H9 (cell line): ENCODE data around the gene PTPN2. TPM values are rescaled to one million over a fixed set of nuclear protein-coding genes. Genes with fewer than 3 reads are reported as not detected.

ENCODE experiments used
- DNase-seq: peaks from one replicate; pipeline ENCODE4 v3.0.0-alpha.2; 2017
- H2AFZ ChIP-seq: one replicate; pipeline ENCODE4 v1.6.1; 2013; ENCODE audit warnings: mild to moderate bottlenecking, low read length, control low read depth, moderate library complexity
- H2AK5ac ChIP-seq: 2 replicates; pipeline ENCODE4 v1.6.1; 2013; ENCODE audit warnings: low read length, control low read depth, mixed read lengths; ENCODE audit not compliant: insufficient read length
- H2BK120ac ChIP-seq: one replicate; pipeline ENCODE4 v1.6.1; 2013; ENCODE audit warnings: low read depth, mild to moderate bottlenecking, low read length, control low read depth, inconsistent platforms; ENCODE audit not compliant: poor library complexity, severe bottlenecking
- H2BK12ac ChIP-seq: 2 replicates; pipeline ENCODE4 v1.6.1; 2013; ENCODE audit warnings: low read length, control low read depth, mixed read lengths, low read depth; ENCODE audit not compliant: insufficient read length
- H2BK15ac ChIP-seq: 2 replicates; pipeline ENCODE4 v1.6.1; 2013; ENCODE audit warnings: low read depth, low read length, control low read depth
- H2BK20ac ChIP-seq: one replicate; pipeline ENCODE4 v1.6.1; 2013; ENCODE audit warnings: low read depth, mild to moderate bottlenecking, low read length, control low read depth, inconsistent platforms; ENCODE audit not compliant: poor library complexity, severe bottlenecking
- H2BK5ac ChIP-seq: 2 replicates; pipeline ENCODE4 v1.6.1; 2013; ENCODE audit warnings: low read length, control low read depth, mixed read lengths; ENCODE audit not compliant: insufficient read length
- H3K14ac ChIP-seq: 2 replicates; pipeline ENCODE4 v1.6.1; 2013; ENCODE audit warnings: low read length, control low read depth; ENCODE audit not compliant: insufficient read depth
- H3K18ac ChIP-seq: 2 replicates; pipeline ENCODE4 v1.6.1; 2013; ENCODE audit warnings: low read depth, mild to moderate bottlenecking, mixed read lengths, low read length, control low read depth; ENCODE audit not compliant: insufficient read length
- H3K23ac ChIP-seq: 2 replicates; pipeline ENCODE4 v1.6.1; 2013; ENCODE audit warnings: low read length, control low read depth, mixed read lengths, low read depth; ENCODE audit not compliant: insufficient read length
- H3K23me2 ChIP-seq: 2 replicates; pipeline ENCODE4 v1.6.1; 2013; ENCODE audit warnings: low read depth, mild to moderate bottlenecking, mixed read lengths, low read length, control low read depth; ENCODE audit not compliant: insufficient read length, poor library complexity, severe bottlenecking
- H3K27ac ChIP-seq: 2 replicates; pipeline ENCODE4 v1.5.1; 2013; ENCODE audit warnings: low read length, control low read depth, mixed read lengths, low read depth; ENCODE audit not compliant: insufficient read length
- H3K27me3 ChIP-seq: 2 replicates; pipeline ENCODE4 v1.6.1; 2013; ENCODE audit warnings: low read length, control low read depth, inconsistent platforms; ENCODE audit not compliant: insufficient read depth
- H3K4ac ChIP-seq: 2 replicates; pipeline ENCODE4 v1.6.1; 2013; ENCODE audit warnings: low read depth, mild to moderate bottlenecking, control low read depth, inconsistent platforms, low read length, moderate library complexity
- H3K4me1 ChIP-seq: 2 replicates; pipeline ENCODE4 v1.6.1; 2013; ENCODE audit warnings: low read length, control low read depth, inconsistent platforms; ENCODE audit not compliant: insufficient read depth
- H3K4me2 ChIP-seq: 2 replicates; pipeline ENCODE4 v1.6.1; 2013; ENCODE audit warnings: low read length, control low read depth, mixed read lengths; ENCODE audit not compliant: insufficient read length, insufficient read depth
- H3K56ac ChIP-seq: 2 replicates; pipeline ENCODE4 v1.6.1; 2013; ENCODE audit warnings: low read depth, mild to moderate bottlenecking, mixed read lengths, low read length, control low read depth; ENCODE audit not compliant: insufficient read length
- H3K79me1 ChIP-seq: 2 replicates; pipeline ENCODE4 v1.6.1; 2013; ENCODE audit warnings: low read depth, mild to moderate bottlenecking, moderate library complexity, low read length, control low read depth, inconsistent platforms; ENCODE audit not compliant: insufficient read depth, poor library complexity, severe bottlenecking
- H3K79me2 ChIP-seq: 2 replicates; pipeline ENCODE4 v1.6.1; 2013; ENCODE audit warnings: low read length, control low read depth, inconsistent platforms; ENCODE audit not compliant: insufficient read depth
- H3K9ac ChIP-seq: 2 replicates; pipeline ENCODE4 v1.6.1; 2013; ENCODE audit warnings: low read length, control low read depth, mixed read lengths; ENCODE audit not compliant: insufficient read length; ENCODE audit errors: extremely low read depth
- H3K9me3 ChIP-seq: one replicate; pipeline ENCODE4 v1.6.1; 2013; ENCODE audit warnings: low read depth, low read length, inconsistent platforms; ENCODE audit not compliant: control insufficient read depth
- H3T11ph ChIP-seq: one replicate; pipeline ENCODE4 v1.6.1; 2013; ENCODE audit warnings: mild to moderate bottlenecking, low read length, control low read depth, inconsistent platforms
- H4K20me1 ChIP-seq: one replicate; pipeline ENCODE4 v1.6.1; 2013; ENCODE audit not compliant: control insufficient read depth, insufficient read length, insufficient read depth
- H4K5ac ChIP-seq: 2 replicates; pipeline ENCODE4 v1.6.1; 2013; ENCODE audit warnings: low read depth, mild to moderate bottlenecking, mixed read lengths, low read length, control low read depth; ENCODE audit not compliant: insufficient read length
- H4K8ac ChIP-seq: replicated peaks from 2 replicates; pipeline ENCODE4 v1.6.1; 2013; ENCODE audit warnings: low read length, control low read depth, mixed read lengths, low read depth; ENCODE audit not compliant: insufficient read length
- H4K91ac ChIP-seq: 2 replicates; pipeline ENCODE4 v1.6.1; 2013; ENCODE audit warnings: low read depth, mild to moderate bottlenecking, moderate library complexity, mixed read lengths, low read length, control low read depth; ENCODE audit not compliant: insufficient read length
- H3K27ac Mint-ChIP-seq, 3 experiments: 2 replicates in 2 of 3; 3 replicates in 1 of 3; pipeline ENCODE4 v1.8.0; 2020 to 2021; ENCODE audit warnings: mixed read lengths in 3 of 3, mild to moderate bottlenecking in 1 of 3, moderate library complexity in 1 of 3
- H3K27me3 Mint-ChIP-seq: 2 replicates; pipeline ENCODE4 v1.8.0; 2021; ENCODE audit warnings: low read depth, mild to moderate bottlenecking, moderate library complexity, mixed read lengths
- H3K36me3 Mint-ChIP-seq, 3 experiments: 2 replicates in 2 of 3; 3 replicates in 1 of 3; pipeline ENCODE4 v1.8.0; 2020 to 2021; ENCODE audit warnings: low read depth in 3 of 3, mixed read lengths in 3 of 3; ENCODE audit not compliant: insufficient read depth in 1 of 3
- H3K4me1 Mint-ChIP-seq, 2 experiments: 2 replicates each; pipeline ENCODE4 v1.8.0; 2020; ENCODE audit warnings: mixed read lengths in 2 of 2
- H3K4me3 Mint-ChIP-seq, 2 experiments: 2 replicates in 1 of 2; 3 replicates in 1 of 2; pipeline ENCODE4 v1.8.0; 2020 to 2021; ENCODE audit warnings: mild to moderate bottlenecking in 2 of 2, mixed read lengths in 2 of 2, moderate library complexity in 1 of 2
- H3K9me3 Mint-ChIP-seq, 2 experiments: 2 replicates in 1 of 2; 3 replicates in 1 of 2; pipeline ENCODE4 v1.8.0; 2020; ENCODE audit warnings: mild to moderate bottlenecking in 2 of 2, mixed read lengths in 2 of 2, moderate library complexity in 1 of 2
- CTCF ChIP-seq: fragments of 200-600 bp; sonication (generic); conservative IDR thresholded peaks from 3 replicates; pipeline ENCODE4 v1.8.0; 2021; ENCODE audit warnings: antibody characterized with exemption, mild to moderate bottlenecking
- WGBS: extraction: QIAGEN DNeasy Blood & Tissue Kit; methylation state at CpG from one replicate; pipeline ENCODE4 v1.1.7; 2013; ENCODE audit warnings: missing lambda C conversion rate, low lambda C conversion rate, mixed read lengths; ENCODE audit not compliant: insufficient read length; ENCODE audit errors: extremely low coverage; 5-methylcytosine and 5-hydroxymethylcytosine counted together
- total RNA-seq: library from RNA; stranded (reverse); gene quantifications from 2 replicates; pipeline ENCODE4 v1.2.1, GENCODE V29; 2021

Gene PTPN2
- total RNA-seq, 1 experiment from 2014 or later = 48.7 TPM

- Histone ChIP-seq H2AFZ (no peak overlapping the region), H3K18ac (no peak overlapping the region), H3K14ac (no peak overlapping the region), H2BK5ac (no peak overlapping the region), H3K9me3 (no peaks in the 10 kb centered on the region), H2BK12ac (no peak overlapping the region), H3K79me2 (peaks cover 20% of the 10 kb centered on the region; the same call in 1 of the 2 replicates), H4K5ac (no peak overlapping the region), H3K9ac (peak overlapping the region; percentile 5), H2BK15ac (no peak overlapping the region), H3K27ac (no peak overlapping the region), H2AK5ac (no peak overlapping the region), H3K4me2 (peak overlapping the region; percentile 45), H4K8ac (no peak overlapping the region), H3T11ph (no peak overlapping the region), H3K27me3 (no peaks in the 10 kb centered on the region), H3K4me1 (peaks cover 24% of the 10 kb centered on the region), H2BK20ac (no peak overlapping the region), H2BK120ac (no peak overlapping the region), H4K20me1 (peaks cover 2% of the 10 kb centered on the region), H3K23me2 (peaks cover 10% of the 10 kb centered on the region), H3K79me1 (peaks cover 5% of the 10 kb centered on the region), H3K4ac (no peak overlapping the region), H3K56ac (no peak overlapping the region), H3K23ac (no peak overlapping the region), H4K91ac (no peak overlapping the region)
- TF ChIP-seq CTCF = no peak
- Mint-ChIP-seq H3K27me3 (no peaks in the 10 kb centered on the region; the same call in 1 of the 2 replicates), H3K27ac (peak overlapping the region; percentile 70 to 98 (median 86); a peak in 5 of 7 replicates), H3K4me1 (peaks cover 49 to 54% of the 10 kb centered on the region in 2 experiments), H3K4me3 (peak overlapping the region; percentile 90 to 91), H3K36me3 (peaks cover 0 to 8% (median 4%) of the 10 kb centered on the region in 3 experiments; a peak in 5 of 7 replicates), H3K9me3 (peaks cover 0 to 8% of the 10 kb centered on the region in 2 experiments; a peak in 3 of 5 replicates)
- no CpG with 5 or more reads among the region's 35 CpGs for WGBS
- no peak for DNase-seq
Observed at GRCh38 chr18:12884406-12885323, 628 bp upstream of the PTPN2 start.
